SK-N-SH (cell line): ENCODE measurements around the gene KRT72. TPM values are rescaled to one million over a fixed set of nuclear protein-coding genes. Genes with fewer than 3 reads are reported as not detected.

Source experiments
- CTCF ChIA-PET: fragments of 300-600, 350-600 bp; formaldehyde crosslinking; extraction: SDS; loops from one replicate; lab custom pipeline; 2021; lab: Yijun Ruan, JAX
- POLR2A ChIA-PET: fragments of 350-600 bp; sonication (Branson Sonifier 250); formaldehyde crosslinking; extraction: SDS; loops from one replicate; lab custom pipeline; 2020; ENCODE audit warnings: antibody characterized with exemption, inconsistent platforms; lab: Yijun Ruan, JAX
- DNase-seq: peaks from one replicate; pipeline ENCODE4 v3.0.0; 2012
- H2AFZ ChIP-seq: fragments of 200-600 bp; sonication (generic); 2 replicates; pipeline ENCODE4 v1.8.1; 2016; ENCODE audit warnings: antibody characterized with exemption, mild to moderate bottlenecking, low read depth
- H3F3A ChIP-seq: fragments of 200-600 bp; sonication (generic); replicated peaks from 2 replicates; pipeline ENCODE3; 2016; ENCODE audit warnings: antibody characterized with exemption, mild to moderate bottlenecking; ENCODE audit not compliant: insufficient read depth
- H3K27ac ChIP-seq, 2 experiments: fragments of 200-500 bp in 1 of 2; fragments of 200-600 bp in 1 of 2; sonication (Bioruptor generic) in 1 of 2; sonication (generic), shearing (Covaris generic) in 1 of 2; 2 replicates each; pipeline versions ENCODE4 v1.5.1 to v1.6.1; 2014 to 2016; ENCODE audit warnings: low read depth in 2 of 2, inconsistent platforms in 1 of 2, low read length in 1 of 2, mild to moderate bottlenecking in 1 of 2, mixed read lengths in 1 of 2
- H3K27me3 ChIP-seq: fragments of 200-600 bp; sonication (generic), shearing (Covaris generic); 2 replicates; pipeline ENCODE4 v1.6.1; 2016; ENCODE audit warnings: mixed run types; ENCODE audit not compliant: insufficient read depth
- H3K36me3 ChIP-seq, 2 experiments: fragments of 200-500 bp in 1 of 2; fragments of 200-600 bp in 1 of 2; sonication (Bioruptor generic) in 1 of 2; sonication (generic) in 1 of 2; replicated peaks in 1 of 2; 2 replicates each; pipeline versions ENCODE3 to v1.5.1; 2014 to 2016; ENCODE audit warnings: low read length in 1 of 2, mild to moderate bottlenecking in 1 of 2; ENCODE audit not compliant: insufficient read depth in 2 of 2, control insufficient read depth in 1 of 2
- H3K4me1 ChIP-seq, 2 experiments: fragments of 200-500 bp in 1 of 2; fragments of 200-600 bp in 1 of 2; sonication (Bioruptor generic) in 1 of 2; sonication (generic), shearing (Covaris generic) in 1 of 2; 2 replicates each; pipeline versions ENCODE4 v1.5.1 to v1.6.1; 2014 to 2016; ENCODE audit warnings: low read depth in 1 of 2, low read length in 1 of 2, mixed run types in 1 of 2; ENCODE audit not compliant: insufficient read depth in 2 of 2, control insufficient read depth in 1 of 2
- H3K4me2 ChIP-seq: fragments of 200-600 bp; sonication (generic), shearing (Covaris generic); 2 replicates; pipeline ENCODE4 v1.6.1; 2017; ENCODE audit warnings: mixed run types
- H3K4me3 ChIP-seq, 2 experiments: fragments of 200-500 bp in 1 of 2; fragments of 200-600 bp in 1 of 2; sonication (Bioruptor generic) in 1 of 2; sonication (generic), shearing (Covaris generic) in 1 of 2; 2 replicates each; pipeline versions ENCODE4 v1.5.1 to v1.8.1; 2014 to 2016; ENCODE audit warnings: low read depth in 2 of 2, inconsistent platforms in 1 of 2, low read length in 1 of 2, mild to moderate bottlenecking in 1 of 2, mixed read lengths in 1 of 2, moderate library complexity in 1 of 2
- H3K79me2 ChIP-seq: fragments of 200-600 bp; sonication (generic); 2 replicates; pipeline ENCODE4 v1.8.1; 2017; ENCODE audit warnings: mild to moderate bottlenecking; ENCODE audit not compliant: insufficient read depth
- H3K9ac ChIP-seq: fragments of 200-600 bp; sonication (generic); 2 replicates; pipeline ENCODE4 v1.6.1; 2017; ENCODE audit warnings: mixed run types
- H3K9me2 ChIP-seq: fragments of 200-600 bp; sonication (generic); 2 replicates; pipeline ENCODE4 v1.6.1; 2017; ENCODE audit warnings: mixed run types
- H3K9me3 ChIP-seq: fragments of 200-600 bp; sonication (generic); 2 replicates; pipeline ENCODE4 v1.6.1; 2017; ENCODE audit warnings: mixed run types, mild to moderate bottlenecking, moderate library complexity
- H4K20me1 ChIP-seq: fragments of 200-600 bp; sonication (generic); 2 replicates; pipeline ENCODE4 v1.6.1; 2017; ENCODE audit warnings: mild to moderate bottlenecking, mixed run types; ENCODE audit not compliant: insufficient read depth
- GABPA ChIP-seq: IDR thresholded peaks from 2 replicates; pipeline ENCODE4 v1.4.0; 2012; ENCODE audit warnings: low read depth, mild to moderate bottlenecking
- RFX5 ChIP-seq: IDR thresholded peaks from 2 replicates; pipeline ENCODE4 v1.6.1; 2012; ENCODE audit warnings: mild to moderate bottlenecking, improper control_type of control experiment, low read length
- TAF1 ChIP-seq: IDR thresholded peaks from 2 replicates; pipeline ENCODE4 v1.6.1; 2012; ENCODE audit warnings: low read depth, mild to moderate bottlenecking, low read length, moderate library complexity, borderline replicate concordance
- USF1 ChIP-seq: IDR thresholded peaks from 2 replicates; pipeline ENCODE4 v1.4.0; 2012; ENCODE audit warnings: low read depth, borderline replicate concordance
- USF2 ChIP-seq: fragments of 150-350 bp; IDR thresholded peaks from 2 replicates; pipeline ENCODE4 v1.6.1; 2017; ENCODE audit warnings: antibody characterized with exemption, low read length, low read depth, borderline replicate concordance
- ZBTB33 ChIP-seq: IDR thresholded peaks from 2 replicates; pipeline ENCODE4 v1.4.0; 2012; ENCODE audit warnings: low read depth, borderline replicate concordance
- WGBS: methylation state at CpG from one replicate; pipeline ENCODE4 v1.1.6; 2017; ENCODE audit warnings: low lambda C conversion rate; 5-methylcytosine and 5-hydroxymethylcytosine counted together
- polyA plus RNA-seq, 3 experiments: library from polyadenylated mRNA; depleted of rRNA; stranded (reverse); fragments of >200 nt; gene quantifications; 2 replicates each; pipeline ENCODE4 v1.2.3, GENCODE V29; 2012

The KRT72 gene
- polyA plus RNA-seq, 1 of the 3 experiments (the other 2 are of a cell fraction): not detected

GRCh38 chr12:52618216-52618615, 17.0 kb upstream of the KRT72 start, which contains the start of gene KRT73:
KRT73 (minus strand) TSS chr12:52618559; CDS start chr12:52618524, 35 bp downstream.
- Histone ChIP-seq H3K79me2 (no peaks in the 10 kb centered on the region), H3F3A (no peaks in the 10 kb centered on the region), H3K4me2 (no peak within 1 kb of the TSS), H3K27ac (no peak within 1 kb of the TSS), H3K9me2 (no peaks in the 10 kb centered on the region), H3K9ac (no peak within 1 kb of the TSS), H2AFZ (no peak within 1 kb of the TSS), H3K4me1 (no peaks in the 10 kb centered on the region), H3K9me3 (no peaks in the 10 kb centered on the region), H3K27me3 (peaks cover 58% of the 10 kb centered on the region; the same call in 1 of the 2 replicates), H3K36me3 (no peaks in the 10 kb centered on the region), H3K4me3 (no peak within 1 kb of the TSS), H4K20me1 (no peaks in the 10 kb centered on the region)
- TF ChIP-seq TAF1 (no peak), RFX5 (no peak), USF1 (no peak)
- POLR2A ChIA-PET: no interaction called here
- no peak for DNase-seq
- CTCF ChIA-PET: interaction anchor here (0.9 kb wide), 1 partner anchor 247 kb away, joined by 3 read pairs; no protein-coding TSS in a partner anchor
- 4% methylated on average over 4 of the region's 14 CpGs for WGBS

- Histone ChIP-seq H3K27me3 (peaks cover 60% of the 10 kb centered on the region; the same call in 1 of the 2 replicates), H3K36me3 (no peaks in the 10 kb centered on the region), H3K4me1 (no peaks in the 10 kb centered on the region), H2AFZ (no peak overlapping the region), H3K9me3 (no peaks in the 10 kb centered on the region), H3F3A (no peaks in the 10 kb centered on the region), H3K4me2 (no peak overlapping the region), H4K20me1 (no peaks in the 10 kb centered on the region), H3K79me2 (no peaks in the 10 kb centered on the region), H3K9ac (no peak overlapping the region), H3K27ac (no peak overlapping the region), H3K4me3 (no peak overlapping the region), H3K9me2 (no peaks in the 10 kb centered on the region)
- 26% methylated on average over 4 of the region's 7 CpGs for WGBS
- ChIA-PET POLR2A (no interaction called here), CTCF (no interaction called here)
- DNase-seq: no peak
- TF ChIP-seq USF2 (no peak), ZBTB33 (no peak), GABPA (no peak)
These were observed 16.1 kb upstream of the KRT72 start for GRCh38 chr12:52617403-52617785.
